GM19023 (cell line): ENCODE measurements around the gene CFAP65.

Experiments used
- ATAC-seq: cut with Tn5 transposase; IDR thresholded peaks from one replicate; pipeline ENCODE4 v1.9.1; 2021; ENCODE audit warnings: mild to moderate bottlenecking, moderate library complexity; ENCODE audit not compliant: unreplicated experiment

Gene CFAP65

DNA sequence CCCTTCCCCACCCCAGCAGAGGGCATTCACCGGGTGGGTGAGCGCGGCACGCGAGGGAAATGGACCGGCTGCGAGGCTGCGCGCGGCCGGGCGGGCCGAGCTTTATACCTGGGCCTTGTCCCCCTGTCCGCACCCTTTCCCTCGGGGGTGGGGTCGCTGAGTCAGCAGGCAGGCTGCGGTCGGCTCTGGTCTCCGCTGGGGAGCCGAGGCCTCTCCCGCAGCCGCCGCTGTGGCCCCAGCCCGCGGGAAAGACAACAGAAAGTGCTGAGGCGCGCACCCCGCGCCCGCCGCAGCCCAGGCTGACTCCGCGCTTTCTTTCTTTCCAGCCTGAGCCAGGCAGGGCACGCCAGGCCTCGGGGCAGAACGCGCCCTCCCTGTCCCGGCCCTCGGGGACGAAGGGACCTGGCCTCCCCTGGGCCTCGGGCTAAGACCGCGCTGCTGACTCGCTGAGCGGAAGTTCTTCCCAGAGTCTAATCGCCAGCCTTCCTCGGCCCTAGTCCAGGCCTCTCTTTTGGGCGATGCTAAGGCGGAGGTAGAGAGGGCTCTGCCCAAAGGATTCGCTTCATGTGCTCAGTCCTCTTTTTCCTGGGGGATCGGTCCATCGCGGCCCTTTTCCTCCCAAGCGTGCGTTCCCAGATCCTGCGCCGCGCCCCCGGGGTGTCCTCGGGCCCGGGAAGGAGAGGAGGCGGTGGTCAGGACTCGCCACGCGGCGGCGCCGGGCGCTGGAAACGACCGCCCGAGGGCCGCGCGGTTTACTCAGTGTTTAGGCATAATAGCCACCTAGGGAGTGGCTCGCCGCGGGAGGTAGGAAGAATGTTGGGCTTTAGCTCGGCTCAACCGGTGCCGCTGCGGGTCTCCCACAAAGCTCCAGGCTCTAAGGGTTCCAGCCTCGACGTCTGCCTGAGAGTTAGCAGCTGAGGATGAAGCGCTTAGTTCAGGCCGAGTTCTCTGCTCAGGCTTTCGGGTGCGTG, 47.7 kb downstream of the CFAP65 start, which contains the start of gene CRYBA2:
CRYBA2 (minus strand) TSS at position 78 of the 971 bp plus-strand sequence. CDS start 246 bp downstream, outside the sequence.
- ATAC-seq: no peak

DNA sequence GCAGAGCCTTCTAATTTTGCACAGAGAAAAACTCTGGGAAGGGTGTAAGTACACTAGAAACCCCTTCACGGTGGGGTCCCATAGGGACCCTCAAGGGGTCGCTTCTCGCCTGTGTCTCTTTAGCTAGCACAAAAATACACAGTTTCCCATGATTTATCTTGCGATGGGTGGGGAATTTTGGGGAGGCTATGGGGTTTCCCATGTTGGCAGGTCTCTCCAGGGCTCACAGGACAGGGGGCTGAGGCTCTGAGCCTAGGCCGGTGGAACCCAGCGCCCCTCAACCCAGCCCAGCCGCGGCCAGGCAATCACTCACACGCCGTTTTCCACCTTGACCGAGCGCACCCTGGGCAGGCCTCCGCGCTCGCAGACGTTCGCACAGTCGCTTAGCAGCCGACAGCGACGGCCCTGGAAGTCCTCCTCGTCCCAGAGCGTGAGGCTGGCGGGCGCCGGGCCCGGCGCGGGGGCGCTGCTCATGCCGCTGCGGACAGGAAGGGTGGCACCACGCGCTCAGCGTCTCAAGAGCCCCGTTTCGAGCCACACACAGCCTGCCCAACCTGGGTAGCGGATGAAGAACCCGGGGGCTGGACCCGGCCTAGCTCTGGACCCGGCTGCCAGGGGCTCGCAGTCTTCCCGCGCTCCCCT, 48.5 kb downstream of the CFAP65 start:
- ATAC-seq: no peak

DNA sequence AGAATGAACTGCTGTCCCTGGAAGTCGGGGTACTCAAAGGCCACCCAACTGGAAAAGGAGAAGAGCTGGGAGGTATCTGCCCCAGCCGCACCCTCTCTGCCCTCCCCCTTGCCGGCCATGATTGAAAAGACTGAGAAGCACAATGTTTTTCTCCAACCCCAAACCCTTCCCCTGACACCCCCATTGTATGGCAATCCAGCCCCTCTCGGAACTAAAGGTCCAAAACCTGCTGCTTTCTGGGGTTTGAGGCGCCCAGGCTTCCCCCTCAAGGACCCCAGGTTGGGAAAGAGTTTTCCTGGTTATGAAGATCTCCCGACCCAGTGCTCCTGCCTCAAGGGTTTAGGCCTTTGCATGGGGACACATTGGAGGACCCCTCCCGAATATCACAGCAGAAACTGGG, 49.1 kb downstream of the CFAP65 start:
- no peak for ATAC-seq

DNA sequence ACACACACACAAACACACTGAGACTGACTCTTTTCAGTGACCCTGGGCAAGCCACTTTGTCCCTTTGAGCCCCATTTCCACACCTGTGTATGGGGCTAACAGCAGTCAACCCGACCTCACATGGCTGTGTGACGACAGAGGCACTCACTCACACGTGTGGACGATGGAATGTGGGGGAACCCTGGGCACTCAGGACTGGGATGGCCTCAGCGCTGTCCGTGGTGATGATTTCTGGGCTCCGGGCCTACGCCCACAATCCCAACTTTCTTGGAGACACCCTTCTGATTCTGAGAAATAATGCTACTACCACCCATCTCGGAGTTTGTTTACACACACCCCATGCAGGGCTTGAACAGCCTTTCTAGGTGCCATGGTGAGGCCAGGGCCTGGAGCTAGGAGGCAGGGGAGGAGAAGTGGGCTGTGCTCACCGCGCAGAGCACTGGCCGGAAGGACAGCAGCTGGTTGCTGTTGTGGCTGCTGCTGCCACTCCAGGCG, 49.6 kb downstream of the CFAP65 start:
- no peak for ATAC-seq

DNA sequence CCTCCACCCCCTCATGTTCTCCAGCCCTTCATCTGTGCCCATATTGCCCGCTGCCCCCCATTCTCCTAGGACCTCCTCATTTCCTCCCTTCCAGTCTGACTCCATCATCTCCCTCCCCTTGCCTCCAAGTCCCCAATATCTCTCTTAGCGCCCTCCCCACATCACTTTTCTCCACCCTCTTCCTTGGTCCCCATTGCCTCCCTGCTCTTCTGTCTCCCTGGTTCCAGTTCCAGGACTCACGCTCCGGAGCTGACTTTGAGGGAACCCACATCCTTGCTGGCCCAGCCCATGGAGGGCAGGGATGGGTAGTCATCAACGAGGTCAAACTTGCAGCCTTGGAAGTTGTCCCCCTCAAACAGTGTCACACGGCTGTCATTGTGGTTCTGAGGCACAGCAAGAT, 50.7 kb downstream of the CFAP65 start:
- ATAC-seq: no peak

DNA sequence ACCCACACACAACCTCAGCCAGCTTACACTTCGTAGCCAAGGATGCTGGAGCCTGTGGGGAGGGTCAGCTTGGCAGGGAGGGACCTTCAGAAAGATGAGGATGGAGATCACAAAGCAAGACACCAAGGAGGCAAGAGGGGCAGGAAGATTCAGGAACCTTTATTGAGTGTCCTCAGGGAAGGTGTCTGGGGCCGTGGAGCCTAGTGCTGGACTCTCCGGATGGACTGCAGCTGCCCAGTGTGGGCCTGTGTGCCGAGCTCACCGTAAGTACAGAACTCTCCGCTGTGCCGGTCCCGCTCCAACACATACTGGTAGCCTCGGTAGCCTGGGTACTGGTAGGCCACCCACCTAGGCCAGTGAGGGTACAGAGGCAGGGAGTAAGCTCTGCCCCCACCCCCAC, 51.3 kb downstream of the CFAP65 start:
- ATAC-seq: no peak

DNA sequence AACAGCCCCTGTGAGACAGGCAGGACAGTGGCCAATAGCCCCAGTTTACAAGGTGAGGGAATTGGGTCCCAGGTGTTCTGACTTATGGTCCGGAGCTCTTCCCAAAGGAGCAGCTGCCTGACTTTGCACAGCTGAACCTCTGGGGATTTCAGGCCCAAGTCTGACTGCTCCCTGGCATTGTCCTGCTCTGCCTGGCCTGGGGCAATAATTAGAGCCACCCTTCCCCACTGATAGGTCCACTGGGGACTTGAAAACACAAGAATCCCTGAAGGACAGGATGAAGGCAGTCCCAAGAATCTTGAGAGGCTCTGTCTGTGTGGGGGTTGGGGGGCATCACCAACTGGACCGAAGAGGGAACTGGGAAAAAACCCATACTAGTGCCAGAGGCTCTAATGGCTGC, 52.7 kb downstream of the CFAP65 start:
- no peak for ATAC-seq

DNA sequence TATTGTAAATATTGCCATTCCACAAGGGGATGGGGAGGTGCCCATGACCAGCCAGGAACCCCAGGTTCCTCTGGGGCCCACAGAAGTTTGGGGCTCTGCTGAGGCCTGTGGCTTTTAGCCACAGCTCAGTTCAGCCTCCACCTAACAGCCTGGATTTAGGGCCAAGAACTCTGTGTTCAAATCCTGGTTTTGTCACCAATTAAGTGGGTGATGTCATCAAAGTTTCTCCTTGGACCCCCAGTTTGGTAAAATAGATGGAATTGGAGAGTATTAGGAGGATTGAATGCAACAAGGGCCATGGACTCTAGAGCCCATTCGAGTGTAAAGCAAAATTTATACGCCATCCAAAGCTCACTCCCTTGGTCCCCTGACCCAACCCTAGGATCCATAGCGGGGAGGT, 53.2 kb downstream of the CFAP65 start:
- no peak for ATAC-seq

DNA sequence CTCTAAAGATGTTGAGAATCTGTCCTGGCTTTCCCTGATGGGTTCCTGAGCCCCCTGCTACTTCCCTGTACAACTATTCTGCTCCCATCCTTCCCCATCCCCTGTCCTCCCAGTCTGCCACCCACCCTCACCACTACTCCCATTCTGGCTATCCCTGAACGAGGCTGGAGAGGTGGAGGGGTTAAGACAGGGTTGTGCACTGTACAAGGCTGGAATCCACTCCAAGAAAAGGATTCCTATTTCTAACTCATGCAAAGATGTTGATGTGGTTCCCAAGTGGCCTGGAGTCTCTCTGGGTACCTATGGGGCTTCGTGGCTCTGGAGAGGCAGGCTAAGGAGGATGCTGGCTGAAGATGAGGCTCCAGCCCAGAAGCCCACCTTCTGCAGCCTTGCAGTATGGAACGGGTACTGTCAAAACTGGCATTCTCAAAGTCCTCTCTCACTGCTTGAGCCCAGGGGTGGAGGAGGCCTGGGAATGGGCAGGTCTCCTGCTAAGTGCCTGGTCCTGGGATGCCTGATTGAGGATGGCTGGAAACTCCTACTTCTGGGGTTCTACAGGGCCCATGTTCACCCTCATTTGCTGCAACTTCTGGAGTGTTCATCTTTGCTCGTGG, 55.1 kb downstream of the CFAP65 start:
- ATAC-seq: no peak

DNA sequence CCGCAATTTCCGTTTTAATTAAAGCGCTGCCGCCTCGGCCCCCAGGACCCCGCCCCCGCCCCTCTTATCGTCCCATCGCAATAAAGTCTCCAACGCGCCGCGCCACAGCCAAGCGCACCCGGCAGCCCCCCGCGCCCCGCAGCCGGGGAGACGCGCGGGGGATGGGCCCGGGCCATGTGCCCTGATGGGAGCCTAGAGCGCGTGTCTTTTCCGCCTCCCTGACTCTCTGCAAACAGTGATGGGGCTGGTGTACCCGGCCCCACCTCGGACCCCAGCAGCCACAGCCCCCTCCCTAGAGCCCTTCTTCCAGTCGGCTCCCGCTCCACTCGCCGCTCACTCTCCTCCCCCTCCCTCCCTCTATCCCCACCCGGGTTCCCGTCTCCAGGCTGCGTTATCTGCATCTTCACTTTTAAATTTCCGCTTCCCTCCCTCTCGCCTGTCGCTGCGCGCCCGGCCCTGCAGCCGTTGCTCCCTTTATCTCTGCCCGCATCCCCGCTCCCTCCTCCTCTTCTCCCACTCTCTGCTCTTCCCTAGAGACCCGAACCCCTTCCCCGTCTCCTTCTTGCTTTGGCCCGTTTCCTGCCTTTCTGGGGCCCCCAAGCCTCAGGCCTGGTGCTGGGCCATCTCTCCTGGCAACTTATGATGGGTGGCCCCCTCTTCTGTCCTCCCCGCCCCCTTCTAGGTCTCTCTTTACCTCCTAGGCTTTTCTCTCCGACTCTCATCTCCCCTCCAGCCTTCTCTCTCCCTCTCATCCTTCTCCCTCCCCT, 55.8 kb downstream of the CFAP65 start:
- no peak for ATAC-seq

DNA sequence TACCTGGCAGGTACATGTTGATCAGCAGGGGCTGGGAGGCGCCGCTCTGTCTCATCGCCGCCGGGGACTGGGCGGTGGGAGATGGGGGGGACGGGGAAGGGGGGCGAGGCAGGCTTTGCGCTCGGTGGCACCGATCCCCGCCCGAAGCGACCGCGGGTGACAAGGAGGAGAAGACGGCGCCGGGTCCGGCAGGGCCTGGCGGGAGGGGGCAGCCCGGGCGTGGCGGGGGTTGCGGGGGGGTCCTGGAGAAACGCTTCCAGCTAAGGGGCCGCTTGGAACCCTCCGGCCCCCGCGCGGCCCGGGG, 56.3 kb downstream of the CFAP65 start, which contains the start of gene FEV:
FEV (minus strand) TSS at position 164 of the 304 bp plus-strand sequence; CDS start at position 55, 109 bp downstream.
- ATAC-seq: no peak

DNA sequence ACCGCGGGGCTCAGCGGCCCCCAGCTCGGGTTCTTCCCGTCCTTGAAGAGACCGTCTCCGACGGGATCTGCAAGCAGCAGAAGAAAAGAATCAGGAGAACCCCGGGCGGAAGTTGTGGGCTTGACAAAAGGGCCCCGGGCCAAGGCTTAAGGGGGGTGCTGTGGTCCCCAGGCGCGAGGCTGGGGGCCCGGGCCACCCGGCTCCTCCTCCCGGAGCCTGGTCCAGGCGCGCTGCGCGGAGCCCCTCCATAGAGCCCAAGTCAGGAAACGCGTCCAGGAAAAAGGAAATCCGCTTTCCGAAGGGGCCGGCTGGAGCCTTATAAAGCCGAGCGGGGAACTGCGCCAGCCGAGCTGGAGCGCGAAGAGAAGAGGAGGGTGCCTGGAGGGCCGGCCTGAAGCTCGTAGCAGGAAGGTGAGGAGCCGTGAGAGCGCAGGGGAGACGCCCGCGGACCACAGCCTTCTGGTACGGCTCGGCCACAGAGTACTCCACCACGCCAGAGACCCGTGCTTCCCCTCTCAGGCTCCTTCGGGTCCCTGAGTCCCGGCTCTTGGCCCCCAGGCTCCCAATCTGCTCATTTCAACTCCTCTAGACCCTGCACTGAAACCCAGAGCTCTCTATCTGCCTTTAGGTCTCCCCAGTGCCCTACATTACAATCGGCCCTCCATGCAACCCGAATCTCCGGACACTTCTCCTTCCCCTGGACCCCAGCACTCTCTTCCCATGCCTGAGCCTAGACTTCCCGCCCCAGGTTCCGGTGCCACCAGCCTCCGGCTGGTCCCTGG, 56.9 kb downstream of the CFAP65 start:
- no peak for ATAC-seq

DNA sequence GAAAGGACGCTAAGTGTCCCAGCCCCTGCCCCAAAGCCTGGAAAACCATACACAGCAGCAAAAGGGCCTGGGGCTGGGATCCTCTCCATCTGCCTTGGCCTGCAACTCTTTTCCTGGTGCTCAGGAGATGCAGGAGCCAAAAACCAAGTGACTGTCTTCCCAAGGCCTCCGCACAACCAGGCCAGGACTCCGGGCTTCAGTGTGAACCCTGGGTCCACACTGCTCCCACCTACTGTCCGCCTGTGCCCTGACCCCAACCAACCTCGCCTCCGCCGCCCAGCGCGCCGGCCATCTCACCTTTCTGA, 57.4 kb downstream of the CFAP65 start:
- ATAC-seq: no peak

DNA sequence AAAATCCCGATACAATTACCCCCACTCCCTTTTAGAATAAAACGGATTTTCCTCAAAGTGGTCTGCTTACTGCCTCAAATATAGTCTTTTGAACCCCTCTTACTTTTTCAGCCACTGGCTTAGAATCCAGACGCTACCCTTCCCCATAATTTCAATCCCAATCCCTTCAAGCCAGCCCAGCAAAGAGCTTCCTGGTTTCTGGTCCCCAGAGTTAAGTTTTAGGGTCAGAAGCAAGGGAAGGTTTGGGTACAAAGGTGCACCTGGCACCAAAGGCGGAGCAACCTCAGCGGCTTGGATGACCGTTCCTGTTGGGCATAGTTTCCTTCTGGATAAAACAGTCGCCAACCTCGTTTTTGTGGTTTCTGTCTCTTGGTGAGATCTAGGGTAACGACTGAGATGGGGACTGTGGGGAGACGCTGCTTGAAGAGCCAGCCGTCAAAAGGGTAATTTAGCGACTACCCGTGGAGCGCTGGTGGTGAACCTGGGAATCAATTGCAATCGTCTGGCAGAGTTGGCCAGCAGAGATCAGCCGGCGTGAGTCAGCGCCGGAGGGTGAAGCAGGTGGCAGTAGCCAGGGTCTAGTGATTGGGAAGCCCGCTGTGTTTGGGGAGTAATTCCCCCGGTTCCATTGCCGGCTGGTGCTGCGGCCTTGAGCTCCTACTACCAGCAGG, 57.9 kb downstream of the CFAP65 start:
- no peak for ATAC-seq

DNA sequence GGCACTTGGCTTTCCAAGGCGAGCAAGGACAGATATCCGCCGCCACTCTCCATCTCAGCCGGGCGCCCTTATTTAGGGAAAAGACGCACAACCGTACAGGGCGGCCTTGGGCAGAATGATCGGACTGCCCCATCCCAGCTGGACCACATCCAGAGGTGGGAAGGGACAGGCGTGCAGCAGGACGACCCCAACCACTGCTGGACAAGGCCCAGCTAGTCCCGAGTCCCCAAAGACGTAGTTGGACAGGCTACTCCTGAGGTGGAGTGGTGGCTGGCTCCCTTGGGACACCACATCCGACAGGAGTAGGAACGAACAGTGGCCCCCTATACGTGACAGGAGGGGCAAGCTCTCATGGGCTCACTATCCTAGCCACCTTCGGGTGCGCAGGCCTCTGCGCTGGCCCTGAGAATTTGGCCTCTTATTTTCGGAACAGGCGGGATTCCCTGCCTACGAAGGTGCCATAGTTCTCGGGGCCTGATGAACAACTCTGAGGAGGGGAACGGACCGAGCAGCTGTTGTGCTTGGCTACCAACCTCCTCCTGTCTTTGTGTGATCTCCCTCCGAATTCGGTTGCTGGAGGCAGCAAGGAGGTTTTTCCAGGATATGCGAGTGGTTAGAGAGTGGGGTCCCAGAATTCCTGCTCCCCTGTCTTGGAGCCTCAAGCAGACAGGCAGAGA, 58.6 kb downstream of the CFAP65 start:
- no peak for ATAC-seq

DNA sequence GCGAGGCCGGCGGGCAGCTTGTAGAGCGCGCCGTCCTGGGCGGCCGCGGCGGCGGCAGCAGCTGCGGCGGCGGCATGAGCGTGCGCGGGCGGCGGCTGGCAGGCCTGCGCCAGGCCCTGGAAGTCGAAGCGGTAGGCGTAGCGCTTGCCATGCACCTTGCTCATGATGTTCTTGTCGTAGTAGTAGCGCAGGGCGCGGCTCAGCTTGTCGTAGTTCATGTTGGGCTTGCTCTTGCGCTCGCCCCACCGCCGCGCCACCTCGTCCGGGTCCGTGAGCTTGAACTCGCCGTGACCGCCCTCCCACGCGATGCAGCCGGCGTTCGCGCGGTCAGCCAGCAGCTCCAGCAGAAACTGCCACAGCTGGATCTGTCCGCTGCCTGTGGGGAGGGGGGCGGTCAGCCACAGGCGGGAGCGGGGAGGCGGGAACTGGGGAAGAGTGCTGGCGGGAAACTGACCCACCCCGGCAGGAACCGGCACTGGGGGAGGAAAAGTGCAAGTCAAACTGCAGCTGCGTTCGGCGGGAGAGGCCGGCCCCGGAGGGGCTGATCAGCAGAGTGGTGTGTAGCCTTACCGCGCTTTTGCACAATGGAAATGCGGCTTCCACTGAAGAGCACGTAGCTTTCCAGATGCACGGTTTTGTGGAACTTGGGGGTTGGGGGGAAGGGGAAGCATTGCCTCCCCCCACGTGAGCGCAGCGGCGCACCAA, 59.3 kb downstream of the CFAP65 start:
- no peak for ATAC-seq

DNA sequence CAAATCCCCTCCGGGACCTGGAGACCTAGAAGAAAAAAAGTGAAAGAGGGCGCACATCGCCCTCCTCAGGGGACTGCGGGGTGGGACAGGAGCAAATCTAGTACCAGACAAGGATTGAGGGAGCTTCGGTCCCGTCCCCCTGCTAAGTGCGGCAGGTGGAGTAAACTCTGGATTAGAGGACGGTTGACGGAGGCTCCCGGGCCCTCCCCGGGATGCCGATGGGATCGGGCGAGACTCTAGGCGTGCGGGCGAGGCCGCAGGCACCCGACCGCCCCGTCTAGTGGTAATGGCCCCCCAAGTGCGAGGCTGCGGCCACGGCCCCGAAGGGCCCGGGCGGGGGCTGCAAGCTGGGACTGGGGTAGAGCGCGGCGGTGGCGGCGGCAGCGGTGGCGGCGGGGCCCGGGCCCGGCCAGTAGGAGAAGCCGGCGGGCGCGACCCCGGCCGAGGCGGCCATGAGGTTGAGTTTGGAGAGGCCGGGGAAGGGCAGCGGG, 59.9 kb downstream of the CFAP65 start:
- ATAC-seq: no peak

DNA sequence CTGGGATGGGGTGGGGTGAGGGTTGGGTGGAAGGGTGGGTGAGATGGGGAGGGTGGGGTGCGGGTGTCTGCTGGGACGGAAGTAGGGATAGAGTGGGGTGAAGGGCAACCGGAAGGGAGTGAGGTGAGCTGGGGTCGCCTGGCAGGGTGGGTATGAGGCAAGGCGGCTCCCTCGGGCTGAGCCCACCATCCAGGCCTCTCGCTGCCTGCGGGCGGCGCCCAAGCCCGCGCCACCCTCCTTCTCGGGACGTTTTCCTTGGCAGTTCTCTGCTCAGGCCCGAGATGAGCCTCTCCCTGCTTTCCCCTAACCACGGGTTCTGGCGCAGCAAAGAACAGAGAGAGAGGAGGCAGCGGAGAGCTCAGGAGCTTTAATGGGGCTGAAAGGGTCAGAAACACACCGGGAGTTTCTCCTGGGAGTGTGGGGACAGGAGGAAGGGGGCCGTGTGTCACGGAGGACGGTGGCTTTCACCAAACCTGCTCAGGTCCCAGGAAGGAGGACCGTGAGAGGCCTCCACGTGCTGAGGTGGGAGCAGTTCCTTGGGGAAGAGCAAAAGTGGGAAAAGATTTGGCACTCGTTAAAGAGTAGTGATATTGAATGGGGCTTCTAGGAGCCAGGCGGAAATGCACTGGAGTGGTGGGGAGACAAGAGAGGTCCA, 60.5 kb downstream of the CFAP65 start:
- ATAC-seq: no peak
